ENCODE results near the gene SASH1. TPM values are rescaled to one million over a fixed set of nuclear protein-coding genes. Genes with fewer than 3 reads are reported as not detected.

SASH1 gene
- total RNA-seq, 1 donor from 2014 or later, result 108 TPM

DNA sequence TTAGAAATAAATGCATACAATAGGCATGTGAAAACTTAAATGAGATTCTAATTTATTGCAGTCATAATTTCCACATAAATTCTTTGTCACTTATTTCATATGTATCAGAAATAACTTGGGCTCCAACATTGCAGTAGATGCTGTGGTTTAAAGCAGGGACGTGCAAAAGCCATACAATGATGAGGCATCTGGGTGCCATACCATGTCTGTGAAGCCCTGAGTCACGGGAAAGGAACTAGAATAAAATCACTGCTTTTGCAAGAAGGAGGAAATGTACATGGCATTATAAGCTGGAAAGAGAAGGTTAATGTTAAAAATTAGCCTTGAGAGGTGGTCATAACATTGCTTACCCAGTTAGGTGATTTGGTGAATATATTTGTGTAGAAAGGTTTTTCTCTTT is 180.4 kb downstream of the SASH1 start:
- intact Hi-C loops (cut with DNase I), result no loop called here
- TF ChIP-seq CTCF (IDR thresholded peaks at IDR 0.05), result no peak
- Histone ChIP-seq H3K9me3 (no peaks in the 10 kb centered on the region), H3K27ac (no peak overlapping the region), H3K4me3 (no peak overlapping the region), H3K27me3 (no peaks in the 10 kb centered on the region), H3K4me1 (peaks cover 8% of the 10 kb centered on the region), H3K36me3 (peaks cover 48% of the 10 kb centered on the region)
- no peak for ATAC-seq
- no peak for DNase-seq

- Histone ChIP-seq H3K4me3 (no peak overlapping the region), H3K27ac (no peak overlapping the region), H3K9me3 (no peaks in the 10 kb centered on the region), H3K27me3 (no peaks in the 10 kb centered on the region), H3K36me3 (peaks cover 52% of the 10 kb centered on the region), H3K4me1 (peaks cover 8% of the 10 kb centered on the region)
- no peak for TF ChIP-seq CTCF (IDR thresholded peaks at IDR 0.05)
- DNase-seq (no peak), ATAC-seq (no peak)
- intact Hi-C loops (cut with DNase I), result no loop called here
Measured at GRCh38 chr6:148523551-148523950, 180.9 kb downstream of the SASH1 start.

DNA sequence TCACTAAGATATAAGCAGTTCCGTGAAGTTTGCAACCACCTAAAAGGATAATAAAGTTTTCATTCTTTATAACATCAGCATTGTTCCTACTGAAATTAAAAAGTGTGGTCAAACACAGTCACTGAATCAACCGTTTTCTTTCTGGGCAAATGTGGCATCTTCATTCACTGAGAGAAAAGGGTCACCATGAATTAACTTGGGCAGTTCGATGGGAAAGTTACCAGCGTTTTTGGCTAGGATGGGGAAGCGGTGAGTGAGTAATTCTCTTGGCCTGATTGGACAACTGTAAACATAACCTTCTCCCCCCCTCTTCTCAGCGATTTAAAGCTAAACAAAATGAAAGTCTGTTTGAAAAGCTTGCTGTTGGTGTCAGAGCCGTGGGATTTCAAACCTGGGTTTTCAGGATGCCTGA is 181.8 kb downstream of the SASH1 start:
- peaks cover 8% of the 10 kb centered on the region for H3K4me1 ChIP-seq
- H3K4me3 ChIP-seq, result no peak overlapping the region
- intact Hi-C loops (cut with DNase I), result no loop called here
- H3K9me3 ChIP-seq, result no peaks in the 10 kb centered on the region
- TF ChIP-seq CTCF (IDR thresholded peaks at IDR 0.05), result no peak
- DNase-seq (no peak), ATAC-seq (no peak)
- peaks cover 51% of the 10 kb centered on the region for H3K36me3 ChIP-seq
- no peak overlapping the region for H3K27ac ChIP-seq
- H3K27me3 ChIP-seq, result no peaks in the 10 kb centered on the region

GRCh38 chr6:148524976-148525375 is 182.3 kb downstream of the SASH1 start:
- Histone ChIP-seq H3K4me1 (peaks cover 8% of the 10 kb centered on the region), H3K4me3 (no peak overlapping the region), H3K9me3 (no peaks in the 10 kb centered on the region), H3K36me3 (peaks cover 46% of the 10 kb centered on the region), H3K27me3 (no peaks in the 10 kb centered on the region), H3K27ac (no peak overlapping the region)
- TF ChIP-seq CTCF (IDR thresholded peaks at IDR 0.05), result no peak
- ATAC-seq (no peak), DNase-seq (no peak)
- intact Hi-C loops (cut with DNase I), result no loop called here

GRCh38 chr6:148525453-148525852 is 182.8 kb downstream of the SASH1 start:
- Histone ChIP-seq H3K4me1 (peaks cover 8% of the 10 kb centered on the region), H3K9me3 (no peaks in the 10 kb centered on the region), H3K36me3 (peaks cover 42% of the 10 kb centered on the region), H3K27me3 (no peaks in the 10 kb centered on the region), H3K4me3 (no peak overlapping the region), H3K27ac (no peak overlapping the region)
- ATAC-seq (no peak), DNase-seq (no peak)
- TF ChIP-seq CTCF (IDR thresholded peaks at IDR 0.05), result no peak
- intact Hi-C loops (cut with DNase I), result no loop called here

- Histone ChIP-seq H3K9me3 (no peaks in the 10 kb centered on the region), H3K36me3 (peaks cover 43% of the 10 kb centered on the region), H3K27me3 (no peaks in the 10 kb centered on the region), H3K27ac (no peak overlapping the region), H3K4me1 (peaks cover 8% of the 10 kb centered on the region), H3K4me3 (no peak overlapping the region)
- DNase-seq, result no peak
- no peak for TF ChIP-seq CTCF (IDR thresholded peaks at IDR 0.05)
- no peak for ATAC-seq
- intact Hi-C loops (cut with DNase I), result no loop called here
Measured at GRCh38 chr6:148526145-148526544, 183.5 kb downstream of the SASH1 start.

All from upper lobe of right lung (tissue), 1 donor.